Pancreas (tissue), 10 donors: ENCODE data around the gene GNAI1. TPM values are rescaled to one million over a fixed set of nuclear protein-coding genes. Genes with fewer than 3 reads are reported as not detected.

Experiments used
- ATAC-seq, 4 donors: fragments of 200-7000 bp; cut with Tn5 transposase; one replicate each; pipeline versions ENCODE4 v1.8.0 to v1.9.1; 2020; ENCODE audit warnings: mild to moderate bottlenecking in 4 of 4, moderate library complexity in 4 of 4
- DNase-seq, 6 donors: peaks; one replicate each; pipeline ENCODE4 v3.0.0-alpha.2; 2020
- FAIRE-seq: peaks from 2 replicates; lab custom pipeline; 2012; peaks lifted over from hg19 to GRCh38; lab: Jason Lieb, UNC
- H3K27ac ChIP-seq, 4 donors: fragments of 200-600 bp; sonication (generic); 1 replicate in 3 of 4; 2 replicates in 1 of 4; pipeline versions ENCODE4 v1.5.0 to v1.8.0; 2020
- H3K27me3 ChIP-seq, 4 donors: fragments of 200-600 bp; one replicate each; pipeline ENCODE4 v1.8.0; 2021
- H3K36me3 ChIP-seq, 3 donors: fragments of 200-600 bp; sonication (generic) in 1 of 3; one replicate each; pipeline versions ENCODE4 v1.5.0 to v1.8.0; 2020 to 2021
- H3K4me1 ChIP-seq, 3 donors: fragments of 200-600 bp; one replicate each; pipeline ENCODE4 v1.8.0; 2021
- H3K4me3 ChIP-seq, 4 donors: fragments of 200-600 bp; sonication (generic) in 2 of 4; one replicate each; pipeline versions ENCODE4 v1.5.0 to v1.8.0; 2020 to 2021
- H3K9me3 ChIP-seq, 4 donors: fragments of 200-600 bp; one replicate each; pipeline ENCODE4 v1.8.0; 2021
- CTCF ChIP-seq, 4 donors: fragments of 200-600 bp; sonication (generic) in 3 of 4; IDR thresholded peaks; one replicate each; pipeline versions ENCODE4 v1.5.0 to v1.8.0; 2021; ENCODE audit warnings: antibody characterized with exemption in 4 of 4
- WGBS, 2 donors: extraction: QIAGEN DNeasy Blood & Tissue Kit; methylation state at CpG; one replicate each; pipeline ENCODE4 v1.1.7; 2013; 5-methylcytosine and 5-hydroxymethylcytosine counted together
- intact Hi-C, 3 donors: fragments of 100-400 bp; cut with DNase I; formaldehyde crosslinking; loops; one replicate each; pipeline versions ENCODE4 v1.11.1 to v1.14.2; 2022
- polyA plus RNA-seq, 2 donors: library from polyadenylated mRNA; stranded (reverse); fragments of 200-250 nt; gene quantifications; one replicate each; pipeline ENCODE4 v1.2.3, GENCODE V29; 2013
- total RNA-seq, 6 donors: library from RNA; stranded (reverse); fragmentation: NEBNext Ultra II Directional in 4 of 6; extraction: Animal tissue kit (Norgen Biotek cat#: 25700) in 4 of 6; gene quantifications; one replicate each; pipeline versions ENCODE4 v1.2.1 to v1.2.4, GENCODE V29; 2021 to 2023
- donor health status: healthy with polysubstance abuse.
- donor health status: DM: no; HTN: no; CAD: no; lungs with moderate emphysema.
- donor health status: DM: no; HTN: no; CAD: no.
- donor health status: control.
- donor health status: control.
- donor health status: Bipolar disorder and iron deficiency.
- donor health status: DM: yes; HTN: yes; CAD: no.
- donor health status: DM: no; HTN: no; CAD: no.
- donor health status: DM: no; HTN: no; CAD: no.
- donor health status: DM: yes; HTN: yes; CAD: no.

The GNAI1 gene
- total and polyA plus RNA-seq, 8 donors, result 3.0 to 25.9 (median 5.4) TPM

GRCh38 chr7:80089366-80089765 lies 45.3 kb upstream of the GNAI1 start:
- FAIRE-seq, result no peak
- intact Hi-C loops, result no loop called here
- Histone ChIP-seq H3K27me3 (no peaks in the 10 kb centered on the region), H3K4me3 (no peak overlapping the region), H3K4me1 (no peaks in the 10 kb centered on the region), H3K9me3 (no peaks in the 10 kb centered on the region), H3K36me3 (no peaks in the 10 kb centered on the region), H3K27ac (no peak overlapping the region)
- no peak for TF ChIP-seq CTCF (IDR thresholded peaks at IDR 0.05)
- no peak for ATAC-seq
- 52 to 62% methylated on average over 1 of the region's 1 CpG for WGBS, 2 donors
- no peak for DNase-seq

- intact Hi-C loops, result loop anchor here in 1 of 3 donors (10.0 kb wide), 1 partner anchor 301 kb away; no protein-coding TSS in a partner anchor
- Histone ChIP-seq H3K27ac (no peak overlapping the region), H3K4me1 (no peaks in the 10 kb centered on the region), H3K9me3 (no peaks in the 10 kb centered on the region), H3K36me3 (no peaks in the 10 kb centered on the region), H3K27me3 (no peaks in the 10 kb centered on the region), H3K4me3 (no peak overlapping the region)
- no peak for TF ChIP-seq CTCF (IDR thresholded peaks at IDR 0.05)
- FAIRE-seq (no peak), DNase-seq (no peak), ATAC-seq (no peak)
- 66 to 78% methylated on average over 2 of the region's 2 CpGs for WGBS, 2 donors
Measured at GRCh38 chr7:80093349-80093748, 41.3 kb upstream of the GNAI1 start.

GRCh38 chr7:80095545-80095944 lies 39.1 kb upstream of the GNAI1 start:
- peak in 3 of 4 donors; percentile 43 to 61 (median 50) for ATAC-seq
- H3K27ac ChIP-seq, result no peak overlapping the region
- intact Hi-C loops, result loop anchor here in 1 of 3 donors (10.0 kb wide), 1 partner anchor 299 kb away; no protein-coding TSS in a partner anchor
- TF ChIP-seq CTCF (IDR thresholded peaks at IDR 0.05), result peak in 3 of 4 donors; percentile 19 to 37 (median 22)
- H3K9me3 ChIP-seq, result no peaks in the 10 kb centered on the region
- no peak for DNase-seq
- no peaks in the 10 kb centered on the region for H3K36me3 ChIP-seq
- 0 to 5% methylated on average over 1 of the region's 1 CpG for WGBS, 2 donors
- no peaks in the 10 kb centered on the region for H3K27me3 ChIP-seq
- no peaks in the 10 kb centered on the region for H3K4me1 ChIP-seq
- no peak overlapping the region for H3K4me3 ChIP-seq
- FAIRE-seq, result peak; percentile 93

- no peak for FAIRE-seq
- Histone ChIP-seq H3K9me3 (no peaks in the 10 kb centered on the region), H3K27me3 (no peaks in the 10 kb centered on the region), H3K36me3 (no peaks in the 10 kb centered on the region), H3K27ac (no peak overlapping the region), H3K4me3 (no peak overlapping the region), H3K4me1 (no peaks in the 10 kb centered on the region)
- intact Hi-C loops, result loop anchor here in 1 of 3 donors (10.0 kb wide), 1 partner anchor 297 kb away; no protein-coding TSS in a partner anchor
- no peak for ATAC-seq
- TF ChIP-seq CTCF (IDR thresholded peaks at IDR 0.05), result no peak
- DNase-seq, result no peak
- 93 to 94% methylated on average over 2 of the region's 2 CpGs for WGBS, 2 donors
Measured at GRCh38 chr7:80097756-80098155, 36.9 kb upstream of the GNAI1 start.

- Histone ChIP-seq H3K36me3 (no peaks in the 10 kb centered on the region), H3K27ac (no peak overlapping the region), H3K9me3 (no peaks in the 10 kb centered on the region), H3K27me3 (no peaks in the 10 kb centered on the region), H3K4me1 (no peaks in the 10 kb centered on the region), H3K4me3 (no peak overlapping the region)
- 89 to 91% methylated on average over 6 of the region's 6 CpGs for WGBS, 2 donors
- ATAC-seq (no peak), FAIRE-seq (no peak), DNase-seq (no peak)
- intact Hi-C loops, result loop anchor here in 1 of 3 donors (10.0 kb wide), 1 partner anchor 296 kb away; no protein-coding TSS in a partner anchor
- TF ChIP-seq CTCF (IDR thresholded peaks at IDR 0.05), result no peak
Measured at GRCh38 chr7:80098795-80099194, 35.8 kb upstream of the GNAI1 start.
